Muscle layer of duodenum (tissue), 2 donors: ENCODE data around the gene PAQR5.
A peak's percentile ranks its signal among the peaks of the same experiment; 100 is the strongest.

Source experiments
- H3K27ac ChIP-seq: one replicate; pipeline ENCODE4 v1.7.0; 2013; ENCODE audit warnings: mild to moderate bottlenecking, low read length
- H3K27me3 ChIP-seq: one replicate; pipeline ENCODE4 v1.7.0; 2013; ENCODE audit warnings: low read depth, mild to moderate bottlenecking, control low read depth, low read length
- H3K36me3 ChIP-seq, 2 donors: one replicate each; pipeline ENCODE4 v1.7.0; 2013; ENCODE audit warnings: low read length in 2 of 2, control low read depth in 1 of 2, mild to moderate bottlenecking in 1 of 2; ENCODE audit not compliant: insufficient read depth in 2 of 2, control insufficient read depth in 1 of 2
- H3K4me1 ChIP-seq, 2 donors: one replicate each; pipeline ENCODE4 v1.7.0; 2013; ENCODE audit warnings: low read length in 2 of 2, mild to moderate bottlenecking in 2 of 2, control low read depth in 1 of 2, moderate library complexity in 1 of 2; ENCODE audit not compliant: insufficient read depth in 2 of 2, control insufficient read depth in 1 of 2
- H3K4me3 ChIP-seq, 2 donors: one replicate each; pipeline ENCODE4 v1.7.0; 2013; ENCODE audit warnings: low read length in 2 of 2, low read depth in 1 of 2, mild to moderate bottlenecking in 1 of 2
- H3K9me3 ChIP-seq, 2 donors: one replicate each; pipeline ENCODE4 v1.7.0; 2013; ENCODE audit warnings: low read length in 2 of 2, control low read depth in 1 of 2, mild to moderate bottlenecking in 1 of 2; ENCODE audit not compliant: control insufficient read depth in 1 of 2
- donor health status: healthy.

PAQR5 gene

DNA sequence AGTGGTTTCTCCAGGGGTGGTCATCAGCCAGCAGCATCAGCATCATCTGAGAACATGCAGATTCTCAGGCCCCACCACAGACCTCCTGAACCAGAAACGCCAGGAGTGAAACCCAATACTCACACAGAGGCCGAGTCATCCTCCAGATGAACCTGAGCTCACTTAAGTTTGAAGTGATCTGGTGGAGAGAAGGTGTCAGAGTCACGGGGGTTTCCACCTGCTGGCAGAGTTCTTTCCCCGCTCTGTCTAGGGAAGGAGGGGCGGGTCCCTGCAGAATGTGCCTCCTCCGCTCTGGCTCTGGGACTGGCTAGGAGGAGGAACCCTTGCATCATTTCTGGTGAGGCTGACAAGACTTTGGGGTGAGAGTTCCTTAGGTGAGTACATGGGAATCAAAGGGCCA, 102.1 kb downstream of the PAQR5 start:
- H3K4me3 ChIP-seq: no peak overlapping the region
- no peak overlapping the region for H3K27ac ChIP-seq
- no peaks in the 10 kb centered on the region for H3K36me3 ChIP-seq
- H3K9me3 ChIP-seq: no peaks in the 10 kb centered on the region
- H3K4me1 ChIP-seq: no peaks in the 10 kb centered on the region
- H3K27me3 ChIP-seq: no peaks in the 10 kb centered on the region

DNA sequence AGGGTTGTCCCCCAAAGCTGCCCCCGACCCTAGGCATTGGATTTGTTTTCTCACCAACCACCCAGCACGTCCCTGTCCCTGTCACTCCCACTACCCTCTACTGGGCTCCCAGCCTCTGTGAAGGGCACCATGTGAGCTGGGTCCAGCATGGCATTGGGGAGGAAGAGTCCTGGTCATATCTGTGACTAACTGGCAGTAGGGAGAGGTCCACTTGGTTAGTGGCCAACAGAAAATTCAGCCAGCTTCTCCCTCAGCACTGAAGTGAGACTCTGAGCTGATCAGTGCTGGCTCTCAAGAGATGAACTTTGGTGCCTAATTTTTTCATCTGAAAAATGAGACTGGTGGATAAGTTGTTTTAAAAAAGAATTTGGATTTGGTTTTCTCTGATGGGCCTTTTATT, 104.1 kb downstream of the PAQR5 start:
- no peaks in the 10 kb centered on the region for H3K36me3 ChIP-seq
- no peaks in the 10 kb centered on the region for H3K4me1 ChIP-seq
- no peak overlapping the region for H3K4me3 ChIP-seq
- H3K27ac ChIP-seq: no peak overlapping the region
- no peaks in the 10 kb centered on the region for H3K9me3 ChIP-seq
- no peaks in the 10 kb centered on the region for H3K27me3 ChIP-seq

DNA sequence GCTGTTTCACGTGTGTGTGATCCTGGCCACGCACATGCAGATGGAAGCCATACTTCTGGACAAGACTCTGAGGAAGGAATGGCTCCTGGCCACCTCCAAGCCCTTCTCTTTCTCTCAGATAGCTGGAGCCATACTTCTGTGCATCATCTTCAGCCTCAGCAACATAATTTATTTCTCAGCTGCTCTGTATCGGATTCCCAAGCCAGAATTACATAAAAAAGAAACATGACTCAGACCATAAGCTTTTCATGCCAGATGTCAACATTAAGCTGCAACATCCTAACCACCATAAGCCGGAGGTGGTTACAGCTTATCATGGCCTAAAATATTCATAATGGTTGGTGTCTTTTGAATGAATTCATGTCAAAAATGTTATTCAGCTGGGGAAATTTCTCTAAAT, 104.9 kb downstream of the PAQR5 start:
- Histone ChIP-seq H3K36me3 (no peaks in the 10 kb centered on the region), H3K4me3 (no peak overlapping the region), H3K9me3 (no peaks in the 10 kb centered on the region), H3K4me1 (no peaks in the 10 kb centered on the region), H3K27ac (no peak overlapping the region), H3K27me3 (no peaks in the 10 kb centered on the region)

DNA sequence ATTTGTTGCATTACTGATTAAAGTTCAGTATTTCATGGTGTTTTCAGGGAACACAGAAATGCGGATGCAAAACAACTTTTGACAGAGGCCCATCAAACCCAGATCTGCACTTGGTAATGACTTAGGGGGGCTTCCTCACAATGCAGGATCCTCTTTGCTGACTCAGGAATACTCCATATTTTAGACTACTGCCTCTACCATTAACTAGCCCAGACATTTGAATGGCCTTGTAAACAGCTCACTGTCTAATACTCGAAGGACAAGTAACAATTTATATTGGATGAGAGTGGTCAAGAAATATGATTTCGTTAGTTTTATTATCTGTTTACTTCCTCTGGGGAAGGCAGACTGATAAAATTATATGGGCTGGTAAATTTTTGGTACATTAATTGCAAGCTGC, 106.4 kb downstream of the PAQR5 start:
- no peaks in the 10 kb centered on the region for H3K9me3 ChIP-seq
- no peaks in the 10 kb centered on the region for H3K4me1 ChIP-seq
- no peaks in the 10 kb centered on the region for H3K27me3 ChIP-seq
- no peak overlapping the region for H3K27ac ChIP-seq
- no peaks in the 10 kb centered on the region for H3K36me3 ChIP-seq
- H3K4me3 ChIP-seq: no peak overlapping the region

DNA sequence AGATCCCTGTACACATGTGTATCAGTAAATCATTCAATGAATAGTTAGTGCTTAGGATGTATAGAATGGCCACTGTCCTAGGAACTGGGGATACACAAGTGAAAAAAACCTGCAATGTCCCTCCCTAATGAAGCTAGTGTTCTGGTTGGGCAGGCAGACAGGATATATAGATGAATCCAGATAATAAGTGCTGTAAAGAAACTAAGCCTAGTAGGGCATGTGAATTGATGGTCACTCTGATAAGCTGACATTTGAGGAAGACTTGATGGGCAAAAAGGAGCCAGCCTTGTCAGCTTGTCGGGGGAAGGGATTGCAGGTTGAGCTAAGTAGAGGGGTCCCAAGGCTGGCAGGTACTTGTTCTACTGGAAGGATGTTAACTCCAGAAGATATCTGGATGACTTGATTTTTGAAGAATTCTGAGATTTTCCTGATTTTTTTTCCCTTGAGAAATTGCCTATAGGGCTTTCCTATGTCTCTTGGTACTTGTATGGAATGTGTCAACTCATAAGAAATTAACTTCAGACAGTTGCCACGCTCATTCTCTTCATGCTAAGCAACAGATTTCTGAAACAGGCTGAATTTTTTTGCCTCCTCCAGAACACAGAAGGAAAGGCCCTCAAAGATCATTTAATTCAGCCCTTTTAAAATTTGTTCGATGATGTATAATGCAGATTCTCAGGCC, 109.1 kb downstream of the PAQR5 start:
- Histone ChIP-seq H3K36me3 (no peaks in the 10 kb centered on the region), H3K27me3 (no peaks in the 10 kb centered on the region), H3K9me3 (no peaks in the 10 kb centered on the region), H3K4me3 (no peak overlapping the region), H3K4me1 (no peaks in the 10 kb centered on the region), H3K27ac (no peak overlapping the region)

DNA sequence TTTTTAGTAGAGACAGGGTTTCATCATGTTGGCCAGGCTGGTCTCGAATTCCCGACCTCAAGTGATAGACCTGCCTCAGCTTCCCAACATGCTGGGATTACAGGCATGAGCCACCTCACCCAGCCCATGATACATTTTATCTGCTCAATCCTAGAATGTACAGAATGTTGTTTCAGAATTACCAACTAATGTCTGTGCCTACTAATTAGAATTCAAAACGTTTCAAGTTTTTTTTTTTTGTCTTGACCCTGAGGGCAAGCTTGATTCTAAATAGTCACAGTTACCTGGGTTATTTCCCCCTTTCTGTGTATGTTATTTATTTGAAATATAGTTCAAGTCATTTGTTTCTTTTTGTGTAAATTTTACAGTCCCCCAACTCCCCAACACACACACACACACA, 110.1 kb downstream of the PAQR5 start:
- Histone ChIP-seq H3K9me3 (no peaks in the 10 kb centered on the region), H3K36me3 (no peaks in the 10 kb centered on the region), H3K4me1 (no peaks in the 10 kb centered on the region), H3K27me3 (no peaks in the 10 kb centered on the region), H3K4me3 (no peak overlapping the region), H3K27ac (no peak overlapping the region)

DNA sequence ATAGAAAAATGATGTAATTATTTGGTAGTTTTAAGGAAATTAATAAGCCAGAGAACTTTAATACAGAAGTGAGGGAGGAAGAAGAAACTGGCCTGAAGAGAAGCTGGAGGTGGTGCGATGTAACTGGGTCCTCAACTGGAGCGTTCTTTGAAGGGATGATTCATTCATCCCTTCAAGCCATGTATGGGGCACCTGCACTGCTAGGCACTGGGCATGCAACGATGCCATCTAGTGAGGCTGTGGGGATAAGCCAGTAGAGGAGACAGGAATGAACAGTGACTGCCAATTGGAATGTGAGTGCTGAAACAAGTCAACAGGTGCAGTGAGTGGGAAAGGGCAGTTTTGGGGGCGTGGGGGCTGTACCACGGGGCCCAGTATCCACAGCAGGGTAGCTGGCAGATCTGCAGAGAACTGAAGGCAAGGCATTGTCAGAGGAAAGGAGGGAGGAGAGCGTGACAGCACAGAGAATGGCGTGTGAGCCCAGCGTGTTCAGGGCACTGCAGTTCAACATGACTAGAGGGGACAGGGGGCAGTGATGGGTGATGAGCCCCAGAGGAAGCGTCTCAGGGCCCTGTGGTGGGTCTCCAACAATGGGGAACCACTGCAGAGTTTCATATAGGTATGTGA, 111.6 kb downstream of the PAQR5 start:
- no peaks in the 10 kb centered on the region for H3K4me1 ChIP-seq
- no peak overlapping the region for H3K27ac ChIP-seq
- H3K9me3 ChIP-seq: no peaks in the 10 kb centered on the region
- no peaks in the 10 kb centered on the region for H3K27me3 ChIP-seq
- H3K36me3 ChIP-seq: no peaks in the 10 kb centered on the region
- H3K4me3 ChIP-seq: no peak overlapping the region

DNA sequence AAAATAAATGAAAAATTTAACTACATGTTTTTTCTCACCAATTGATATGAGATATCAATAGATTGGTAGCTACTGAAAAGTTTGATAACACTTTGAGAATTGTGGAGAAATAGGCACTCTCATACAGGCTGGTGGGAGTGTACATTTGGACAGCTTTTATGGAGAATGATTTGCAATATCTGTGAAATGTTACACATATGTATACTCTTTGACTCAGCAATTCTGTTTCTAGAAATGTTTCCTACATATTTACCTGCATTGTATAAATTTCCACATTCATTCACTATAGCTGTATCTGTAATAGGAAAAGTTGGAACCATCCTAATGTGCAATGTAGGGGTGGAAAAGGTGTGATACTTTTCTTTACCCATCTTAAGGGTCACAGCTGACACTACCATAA, 113.6 kb downstream of the PAQR5 start:
- H3K9me3 ChIP-seq: no peaks in the 10 kb centered on the region
- H3K4me1 ChIP-seq: no peaks in the 10 kb centered on the region
- H3K27ac ChIP-seq: no peak overlapping the region
- no peaks in the 10 kb centered on the region for H3K27me3 ChIP-seq
- no peak overlapping the region for H3K4me3 ChIP-seq
- no peaks in the 10 kb centered on the region for H3K36me3 ChIP-seq

DNA sequence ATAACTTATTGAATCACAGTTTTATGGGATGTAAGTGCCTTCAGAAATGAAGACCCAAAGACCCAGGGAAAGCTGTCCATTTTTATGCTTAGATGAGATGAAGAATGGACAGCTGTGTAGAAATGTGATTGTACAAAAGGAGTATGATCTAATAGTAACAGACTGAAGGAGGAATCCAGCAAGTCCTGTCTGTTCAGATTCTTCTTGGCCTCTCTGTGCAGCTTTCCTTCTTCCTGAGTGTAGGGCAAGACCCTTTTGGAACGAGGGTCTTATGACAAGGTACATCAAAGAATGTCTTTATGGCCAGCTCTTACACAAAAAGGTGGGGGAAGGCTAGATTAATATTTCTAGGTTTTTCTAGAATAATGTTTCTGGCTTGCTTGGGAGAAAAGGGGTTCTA, 114.0 kb downstream of the PAQR5 start:
- H3K27me3 ChIP-seq: no peaks in the 10 kb centered on the region
- no peaks in the 10 kb centered on the region for H3K4me1 ChIP-seq
- no peaks in the 10 kb centered on the region for H3K36me3 ChIP-seq
- H3K27ac ChIP-seq: no peak overlapping the region
- no peak overlapping the region for H3K4me3 ChIP-seq
- H3K9me3 ChIP-seq: no peaks in the 10 kb centered on the region

DNA sequence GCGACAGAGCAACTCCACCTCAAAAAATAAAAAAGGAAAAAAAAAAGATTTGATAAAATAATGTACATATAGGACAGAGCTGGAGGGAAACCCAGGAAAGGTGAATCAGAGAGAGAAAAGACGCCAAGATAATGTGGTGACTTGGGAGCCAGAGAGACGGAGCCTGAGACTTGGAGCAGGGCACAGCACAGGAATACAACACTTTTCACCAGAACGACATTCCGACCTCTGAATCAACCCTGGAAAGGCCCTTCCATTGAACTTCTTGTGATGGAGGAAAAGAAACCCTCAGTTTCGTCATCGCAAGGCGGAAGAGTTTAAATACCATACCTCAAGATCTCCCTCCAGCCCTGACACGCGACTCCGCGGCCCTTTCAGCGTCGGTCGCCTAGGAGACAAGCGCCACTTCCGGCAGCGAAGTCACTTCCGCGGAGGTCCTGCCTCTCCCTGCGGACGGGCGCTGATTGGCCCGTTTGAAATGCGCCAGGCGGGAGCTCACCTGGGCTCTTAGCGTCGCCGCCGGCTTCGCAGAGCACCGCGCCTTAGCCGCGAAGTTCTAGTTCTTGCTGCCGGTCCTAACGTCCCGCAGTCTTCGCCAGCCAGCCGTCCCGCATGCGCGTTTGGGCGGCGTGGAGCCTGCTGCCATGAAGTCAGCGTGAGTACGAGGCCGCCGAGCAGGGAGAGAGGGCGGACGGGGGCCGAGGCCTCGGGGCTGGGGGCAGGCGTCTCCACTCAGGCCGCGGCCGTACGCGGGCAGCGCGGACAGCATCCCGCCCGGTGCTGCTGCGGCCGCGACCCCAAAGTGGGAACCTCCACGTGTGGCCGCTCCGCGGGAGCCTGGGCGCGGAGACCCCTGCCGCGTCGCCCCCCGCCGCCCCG, 115.3 kb downstream of the PAQR5 start, which contains the start of gene KIF23:
TSS of gene KIF23 (plus strand) at position 528 of the 879 bp plus-strand sequence. CDS start at position 645, 117 bp downstream.
- no peaks in the 10 kb centered on the region for H3K4me1 ChIP-seq
- no peaks in the 10 kb centered on the region for H3K27me3 ChIP-seq
- H3K9me3 ChIP-seq: no peaks in the 10 kb centered on the region
- H3K27ac ChIP-seq: peak within 1 kb of the TSS; percentile 8
- peak within 1 kb of the TSS; percentile 59 to 97 for H3K4me3 ChIP-seq
- no peaks in the 10 kb centered on the region for H3K36me3 ChIP-seq

DNA sequence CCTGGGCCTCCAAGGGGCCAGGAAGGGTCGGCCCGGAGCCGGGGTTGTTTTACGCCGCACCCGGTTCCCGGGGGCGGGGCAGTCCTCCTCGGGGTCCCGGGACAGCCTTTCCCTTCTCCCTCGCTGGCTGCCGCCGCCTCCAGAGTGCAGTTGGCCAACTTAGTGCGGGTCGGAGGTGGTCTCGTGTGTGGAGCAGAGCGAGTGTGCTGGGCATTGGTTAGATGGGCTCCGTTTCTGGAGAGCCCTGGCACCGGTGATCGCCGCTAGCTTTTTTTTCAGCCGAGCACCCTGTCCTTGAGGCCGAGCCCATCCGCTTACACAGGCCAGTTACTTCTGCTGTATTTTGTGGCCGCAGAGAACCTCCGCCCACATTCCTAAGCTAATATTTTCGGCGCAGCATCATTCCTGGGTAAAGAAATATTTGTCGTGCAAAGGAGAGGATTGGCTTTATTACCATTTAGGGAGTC, 116.0 kb downstream of the PAQR5 start:
- Histone ChIP-seq H3K36me3 (no peaks in the 10 kb centered on the region), H3K4me1 (no peaks in the 10 kb centered on the region), H3K27ac (peak overlapping the region; percentile 8), H3K27me3 (no peaks in the 10 kb centered on the region), H3K9me3 (no peaks in the 10 kb centered on the region), H3K4me3 (peak overlapping the region; percentile 59 to 97)
